Measurements from ENCODE around the gene RAB20. TPM values are rescaled to one million over a fixed set of nuclear protein-coding genes. Genes with fewer than 3 reads are reported as not detected.
A peak's percentile ranks its signal among the peaks of the same experiment; 100 is the strongest.
"Not testable (repeated sequence)": the region's sequence is repeated elsewhere in the genome, so short reads cannot be mapped to it uniquely, and the experiment has no call there.

RAB20 gene
- total RNA-seq = 10 to 100 TPM; 32.1 to 38.0 TPM

- H3K27me3 ChIP-seq = no peaks in the 10 kb centered on the region
- intact Hi-C loops (cut with DNase I) = loop anchor here (5.0 kb wide), 1 partner anchor 54 kb away; no protein-coding TSS in a partner anchor
- H3K36me3 ChIP-seq = no peaks in the 10 kb centered on the region
- no peak for TF ChIP-seq CTCF (IDR thresholded peaks at IDR 0.05)
- peak within 1 kb of the TSS; percentile 84 for H3K4me3 ChIP-seq
- H3K9me3 ChIP-seq = no peaks in the 10 kb centered on the region
- H3K9ac ChIP-seq (ENCODE audit: low read depth in 2 of 2, low read length in 2 of 2) = peak within 1 kb of the TSS; percentile 82 to 99
- peaks cover 2% of the 10 kb centered on the region for H3K4me1 ChIP-seq
- H3K27ac ChIP-seq = peak within 1 kb of the TSS; percentile 93
- peak; percentile 95 for DNase-seq
Measured at GRCh38 chr13:110561344-110562035, at the start of gene RAB20. Gene RAB20, minus strand, starts transcription at chr13:110561722. Its CDS starts 203 bp downstream, at chr13:110561519.

GRCh38 chr13:110610955-110611595 lies 49.6 kb upstream of the RAB20 start:
- no peak for DNase-seq
- Histone ChIP-seq H3K9ac (ENCODE audit: low read depth in 2 of 2, low read length in 2 of 2) (no peak overlapping the region), H3K9me3 (no peaks in the 10 kb centered on the region), H3K4me1 (no peaks in the 10 kb centered on the region), H3K36me3 (no peaks in the 10 kb centered on the region), H3K27ac (no peak overlapping the region), H3K27me3 (no peaks in the 10 kb centered on the region), H3K4me3 (no peak overlapping the region)
- intact Hi-C loops (cut with DNase I) = loop anchor here (10.0 kb wide), 1 partner anchor 94 kb away; the partner anchor contains the start of gene CARS2
- TF ChIP-seq CTCF (IDR thresholded peaks at IDR 0.05) = no peak

- Histone ChIP-seq H3K4me3 (no peak overlapping the region), H3K27ac (no peak overlapping the region), H3K4me1 (no peaks in the 10 kb centered on the region), H3K9me3 (no peaks in the 10 kb centered on the region), H3K36me3 (no peaks in the 10 kb centered on the region), H3K9ac (ENCODE audit: low read depth in 2 of 2, low read length in 2 of 2) (no peak overlapping the region), H3K27me3 (no peaks in the 10 kb centered on the region)
- intact Hi-C loops (cut with DNase I) = no loop called here
- TF ChIP-seq CTCF (IDR thresholded peaks at IDR 0.05) = no peak
- DNase-seq = no peak
Measured at GRCh38 chr13:110607675-110608224, 46.2 kb upstream of the RAB20 start.

- H3K4me3 ChIP-seq; H3K9me3 ChIP-seq; intact Hi-C loops (cut with DNase I); H3K4me1 ChIP-seq; H3K27me3 ChIP-seq; H3K9ac ChIP-seq (ENCODE audit: low read depth in 2 of 2, low read length in 2 of 2); H3K36me3 ChIP-seq; H3K27ac ChIP-seq; DNase-seq: not testable (repeated sequence)
Measured at GRCh38 chr13:110606281-110606680, 44.8 kb upstream of the RAB20 start.

- Histone ChIP-seq H3K4me1 (no peaks in the 10 kb centered on the region), H3K27me3 (no peaks in the 10 kb centered on the region), H3K27ac (no peak overlapping the region), H3K9me3 (no peaks in the 10 kb centered on the region), H3K9ac (ENCODE audit: low read depth in 2 of 2, low read length in 2 of 2) (no peak overlapping the region), H3K4me3 (no peak overlapping the region), H3K36me3 (no peaks in the 10 kb centered on the region)
- no peak for TF ChIP-seq CTCF (IDR thresholded peaks at IDR 0.05)
- intact Hi-C loops (cut with DNase I) = no loop called here
- no peak for DNase-seq
Measured at GRCh38 chr13:110605132-110605531, 43.6 kb upstream of the RAB20 start.

GRCh38 chr13:110600980-110601379 lies 39.5 kb upstream of the RAB20 start:
- Histone ChIP-seq H3K9ac (ENCODE audit: low read depth in 2 of 2, low read length in 2 of 2) (no peak overlapping the region), H3K4me1 (no peaks in the 10 kb centered on the region), H3K36me3 (no peaks in the 10 kb centered on the region), H3K27me3 (no peaks in the 10 kb centered on the region), H3K27ac (no peak overlapping the region), H3K9me3 (no peaks in the 10 kb centered on the region), H3K4me3 (no peak overlapping the region)
- no peak for TF ChIP-seq CTCF (IDR thresholded peaks at IDR 0.05)
- no peak for DNase-seq
- intact Hi-C loops (cut with DNase I) = no loop called here

Measured in colonic mucosa (tissue), 4 donors.